ENCODE measurements around the gene PNPLA7.
"Not testable (repeated sequence)": the region's sequence is repeated elsewhere in the genome, so short reads cannot be mapped to it uniquely, and the experiment has no call there.

The PNPLA7 gene

DNA sequence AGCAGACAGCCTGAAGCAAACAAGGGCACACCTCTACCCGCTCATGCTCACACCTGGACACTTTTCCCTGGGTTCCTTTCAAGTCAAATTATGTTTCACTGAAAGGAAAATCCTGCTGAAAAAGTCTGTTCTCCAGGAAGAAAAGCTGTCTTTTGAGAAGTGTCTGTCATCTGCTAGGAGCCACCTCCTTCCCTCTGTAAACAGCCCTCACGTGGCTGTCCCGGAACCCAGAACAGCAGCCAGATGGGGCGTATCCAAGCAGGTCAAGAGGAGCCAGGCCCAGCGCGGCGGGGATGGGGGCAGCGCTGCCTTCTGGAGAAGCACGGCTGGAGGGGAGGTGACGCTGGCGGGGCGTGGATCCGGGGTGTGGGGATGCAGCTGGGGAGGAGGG lies at the start of gene PNPLA7 (continued):
- no peak for TF ChIP-seq ZNF530 (tag by site-specific recombination; IDR thresholded peaks at IDR 0.05; ENCODE audit: low read depth)
- TF ChIP-seq ZNF174 (tag by site-specific recombination; IDR thresholded peaks at IDR 0.05): no peak
- TF ChIP-seq ZNF184 (tag by site-specific recombination; IDR thresholded peaks at IDR 0.05): no peak
- no peak for TF ChIP-seq ZNF416 (tag by site-specific recombination; IDR thresholded peaks at IDR 0.05)
- TF ChIP-seq, protein P1, sequence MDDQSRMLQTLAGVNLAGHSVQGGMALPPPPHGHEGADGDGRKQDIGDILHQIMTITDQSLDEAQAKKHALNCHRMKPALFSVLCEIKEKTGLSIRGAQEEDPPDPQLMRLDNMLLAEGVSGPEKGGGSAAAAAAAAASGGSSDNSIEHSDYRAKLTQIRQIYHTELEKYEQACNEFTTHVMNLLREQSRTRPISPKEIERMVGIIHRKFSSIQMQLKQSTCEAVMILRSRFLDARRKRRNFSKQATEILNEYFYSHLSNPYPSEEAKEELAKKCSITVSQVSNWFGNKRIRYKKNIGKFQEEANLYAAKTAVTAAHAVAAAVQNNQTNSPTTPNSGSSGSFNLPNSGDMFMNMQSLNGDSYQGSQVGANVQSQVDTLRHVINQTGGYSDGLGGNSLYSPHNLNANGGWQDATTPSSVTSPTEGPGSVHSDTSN (CRISPR knock-in tag; IDR thresholded peaks at IDR 0.05): no peak
- TF ChIP-seq ZNF354C (tag by site-specific recombination; IDR thresholded peaks at IDR 0.05; ENCODE audit: borderline replicate concordance, low read depth): no peak
- TF ChIP-seq GFI1B (tag by site-specific recombination; IDR thresholded peaks at IDR 0.05): no peak
- TF ChIP-seq, protein P2, sequence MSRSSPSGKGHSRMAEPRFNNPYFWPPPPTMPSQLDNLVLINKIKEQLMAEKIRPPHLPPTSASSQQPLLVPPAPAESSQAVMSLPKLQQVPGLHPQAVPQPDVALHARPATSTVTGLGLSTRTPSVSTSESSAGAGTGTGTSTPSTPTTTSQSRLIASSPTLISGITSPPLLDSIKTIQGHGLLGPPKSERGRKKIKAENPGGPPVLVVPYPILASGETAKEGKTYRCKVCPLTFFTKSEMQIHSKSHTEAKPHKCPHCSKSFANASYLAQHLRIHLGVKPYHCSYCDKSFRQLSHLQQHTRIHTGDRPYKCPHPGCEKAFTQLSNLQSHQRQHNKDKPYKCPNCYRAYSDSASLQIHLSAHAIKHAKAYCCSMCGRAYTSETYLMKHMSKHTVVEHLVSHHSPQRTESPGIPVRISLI (tag by site-specific recombination; IDR thresholded peaks at IDR 0.05): no peak
- TF ChIP-seq ZXDB (tag by site-specific recombination; IDR thresholded peaks at IDR 0.05): no peak
- TF ChIP-seq ZNF623 (tag by site-specific recombination; IDR thresholded peaks at IDR 0.05): no peak
- no peak for TF ChIP-seq ZNF747 (tag by site-specific recombination; IDR thresholded peaks at IDR 0.05)
- TF ChIP-seq ZNF529 (tag by site-specific recombination; IDR thresholded peaks at IDR 0.05; ENCODE audit: insufficient replicate concordance): no peak
- no peak for TF ChIP-seq ZNF423 (tag by site-specific recombination; IDR thresholded peaks at IDR 0.05)
- no peak for TF ChIP-seq ZNF112 (tag by site-specific recombination; IDR thresholded peaks at IDR 0.05)
- TF ChIP-seq, protein P3, sequence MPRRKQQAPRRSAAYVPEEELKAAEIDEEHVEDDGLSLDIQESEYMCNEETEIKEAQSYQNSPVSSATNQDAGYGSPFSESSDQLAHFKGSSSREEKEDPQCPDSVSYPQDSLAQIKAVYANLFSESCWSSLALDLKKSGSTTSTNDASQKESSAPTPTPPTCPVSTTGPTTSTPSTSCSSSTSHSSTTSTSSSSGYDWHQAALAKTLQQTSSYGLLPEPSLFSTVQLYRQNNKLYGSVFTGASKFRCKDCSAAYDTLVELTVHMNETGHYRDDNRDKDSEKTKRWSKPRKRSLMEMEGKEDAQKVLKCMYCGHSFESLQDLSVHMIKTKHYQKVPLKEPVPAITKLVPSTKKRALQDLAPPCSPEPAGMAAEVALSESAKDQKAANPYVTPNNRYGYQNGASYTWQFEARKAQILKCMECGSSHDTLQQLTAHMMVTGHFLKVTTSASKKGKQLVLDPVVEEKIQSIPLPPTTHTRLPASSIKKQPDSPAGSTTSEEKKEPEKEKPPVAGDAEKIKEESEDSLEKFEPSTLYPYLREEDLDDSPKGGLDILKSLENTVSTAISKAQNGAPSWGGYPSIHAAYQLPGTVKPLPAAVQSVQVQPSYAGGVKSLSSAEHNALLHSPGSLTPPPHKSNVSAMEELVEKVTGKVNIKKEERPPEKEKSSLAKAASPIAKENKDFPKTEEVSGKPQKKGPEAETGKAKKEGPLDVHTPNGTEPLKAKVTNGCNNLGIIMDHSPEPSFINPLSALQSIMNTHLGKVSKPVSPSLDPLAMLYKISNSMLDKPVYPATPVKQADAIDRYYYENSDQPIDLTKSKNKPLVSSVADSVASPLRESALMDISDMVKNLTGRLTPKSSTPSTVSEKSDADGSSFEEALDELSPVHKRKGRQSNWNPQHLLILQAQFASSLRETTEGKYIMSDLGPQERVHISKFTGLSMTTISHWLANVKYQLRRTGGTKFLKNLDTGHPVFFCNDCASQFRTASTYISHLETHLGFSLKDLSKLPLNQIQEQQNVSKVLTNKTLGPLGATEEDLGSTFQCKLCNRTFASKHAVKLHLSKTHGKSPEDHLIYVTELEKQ (tag by site-specific recombination; IDR thresholded peaks at IDR 0.05; ENCODE audit: borderline replicate concordance): no peak
- TF ChIP-seq ZNF132 (tag by site-specific recombination; IDR thresholded peaks at IDR 0.05; ENCODE audit: borderline replicate concordance): no peak

DNA sequence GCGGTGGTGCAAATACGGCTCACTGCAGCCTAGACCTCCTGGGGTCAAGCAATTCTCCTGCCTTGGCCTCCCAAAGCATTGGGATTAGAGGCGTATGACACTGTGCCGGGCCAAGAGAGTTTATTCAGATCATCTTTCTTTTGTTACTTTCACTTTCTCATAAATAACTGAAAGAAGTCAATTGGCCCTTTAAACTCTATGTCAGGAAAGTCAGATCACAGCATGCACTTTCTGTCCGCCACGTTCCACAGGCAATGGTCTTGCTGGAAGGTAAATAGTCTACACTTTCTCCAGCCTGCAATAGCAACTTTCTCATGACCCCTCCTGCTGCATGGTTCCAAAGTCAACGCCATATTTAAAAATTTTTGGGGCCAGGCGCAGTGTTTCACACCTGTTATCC lies 48.7 kb upstream of the PNPLA7 start:
- no peaks in the 10 kb centered on the region for H3K9me3 ChIP-seq (ENCODE audit: control insufficient read depth, insufficient read depth, low read depth, low read length)
- ChIA-PET CTCF (no interaction called here), POLR2A (interaction anchor here (1.2 kb wide), 1 partner anchor 8 kb away, joined by 4 read pairs; no protein-coding TSS in a partner anchor)
- no peaks in the 10 kb centered on the region for H3K36me3 ChIP-seq (ENCODE audit: control insufficient read depth in 2 of 2, insufficient read depth in 1 of 2, low read length in 2 of 2)
- no peaks in the 10 kb centered on the region for H3K4me1 ChIP-seq (ENCODE audit: control insufficient read depth, insufficient read depth, low read length)
- TF ChIP-seq ZNF548 (tag by site-specific recombination; IDR thresholded peaks at IDR 0.05) (no peak), PRDM1 (tag by site-specific recombination; IDR thresholded peaks at IDR 0.05) (peak; percentile 93)
- H3K4me3 ChIP-seq (ENCODE audit: low read depth, low read length): no peak overlapping the region
- no peak overlapping the region for H3K27ac ChIP-seq (ENCODE audit: extremely low read depth, low read depth, low read length)

DNA sequence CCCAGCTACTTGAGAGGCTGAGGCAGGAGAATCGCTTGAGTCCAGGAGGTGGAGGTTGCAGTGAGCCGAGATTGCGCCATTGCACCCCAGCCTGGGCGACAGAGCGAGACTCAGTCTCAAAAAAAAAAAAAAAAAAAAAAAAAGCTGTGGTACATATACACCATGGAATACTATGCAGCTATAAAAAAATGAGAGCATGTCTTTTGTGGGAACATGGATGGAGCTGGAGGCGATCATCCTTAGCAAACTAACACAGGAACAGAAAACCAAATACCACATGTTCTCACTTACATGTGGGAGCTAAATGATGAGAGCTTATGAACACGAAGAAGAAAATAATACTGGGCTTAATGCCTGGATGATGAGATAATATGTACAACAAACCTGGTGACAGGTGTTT lies 46.4 kb upstream of the PNPLA7 start:
- POLR2A ChIA-PET: interaction anchor here (0.6 to 3.0 kb wide), 4 partner anchors 8 to 608 kb away, joined by 3 to 17 read pairs (median 6); partner anchors contain the start of genes ARRDC1 and EHMT1
- H3K4me3 ChIP-seq (ENCODE audit: low read depth, low read length); CTCF ChIA-PET; H3K36me3 ChIP-seq (ENCODE audit: control insufficient read depth in 2 of 2, insufficient read depth in 1 of 2, low read length in 2 of 2); H3K27ac ChIP-seq (ENCODE audit: extremely low read depth, low read depth, low read length); H3K4me1 ChIP-seq (ENCODE audit: control insufficient read depth, insufficient read depth, low read length); H3K9me3 ChIP-seq (ENCODE audit: control insufficient read depth, insufficient read depth, low read depth, low read length): not testable (repeated sequence)
- TF ChIP-seq ZNF146 (tag by site-specific recombination; IDR thresholded peaks at IDR 0.05): peak; percentile 80

Data from HEK293 (cell line).